NCI-H2196 treated with DMSO at 0.1 percent for 48 hours (cell line): ENCODE measurements around the gene NPIPA3.
"Not testable (repeated sequence)": the region's sequence is repeated elsewhere in the genome, so short reads cannot be mapped to it uniquely, and the experiment has no call there.

Experiments used
- DNase-seq: peaks from one replicate; lab custom pipeline; 2025; ENCODE audit not compliant: unreplicated experiment; lab: John Stamatoyannopoulos, UW

The NPIPA3 gene

DNA sequence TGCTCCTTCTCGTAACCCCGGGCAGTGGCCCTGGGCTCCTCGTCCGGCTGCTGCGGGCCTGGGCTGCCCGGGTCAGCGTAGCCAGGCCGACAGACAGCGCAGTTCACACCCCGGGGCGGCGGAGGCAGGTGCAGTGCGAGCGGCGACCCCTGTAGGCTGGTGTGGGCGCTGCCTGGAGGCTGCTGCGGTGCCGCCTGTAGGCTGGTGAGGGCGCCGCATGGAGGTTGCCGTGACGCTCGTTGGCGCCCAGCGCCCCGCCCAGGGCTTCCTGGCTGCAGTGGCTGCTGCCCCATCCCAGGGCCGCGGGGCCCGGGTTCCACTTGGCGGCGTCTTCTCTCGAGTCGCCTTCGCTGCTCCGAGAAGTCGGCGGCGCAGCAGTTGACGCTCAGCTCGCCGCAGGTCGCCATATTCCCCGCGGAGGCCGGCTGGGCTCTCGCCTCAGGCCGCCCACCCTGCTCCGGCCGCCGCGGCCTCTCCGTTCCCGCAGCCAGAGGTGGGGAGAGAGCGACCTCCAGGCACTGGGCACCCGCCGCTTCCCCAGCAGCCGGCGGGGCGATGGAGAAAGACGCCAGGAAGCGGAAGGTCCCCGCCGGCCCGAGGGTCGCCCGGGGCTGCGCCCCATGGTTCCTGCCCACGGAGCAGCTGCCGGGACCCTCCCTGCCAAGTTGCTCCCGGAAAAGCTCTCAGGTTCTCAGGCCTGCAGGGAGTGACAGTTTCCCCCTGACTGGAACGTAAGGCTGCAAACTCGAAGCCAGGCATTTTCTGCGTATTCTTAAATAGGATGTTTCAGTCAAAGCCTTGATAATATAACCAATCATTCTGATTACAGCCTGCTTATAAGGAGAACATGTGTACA, 39.3 kb downstream of the NPIPA3 start, which contains the start of gene NPIPA2:
TSS of gene NPIPA2 (plus strand) at position 261 of the 856 bp plus-strand sequence. CDS start 5,533 bp downstream, outside the sequence.
- DNase-seq: not testable (repeated sequence)

DNA sequence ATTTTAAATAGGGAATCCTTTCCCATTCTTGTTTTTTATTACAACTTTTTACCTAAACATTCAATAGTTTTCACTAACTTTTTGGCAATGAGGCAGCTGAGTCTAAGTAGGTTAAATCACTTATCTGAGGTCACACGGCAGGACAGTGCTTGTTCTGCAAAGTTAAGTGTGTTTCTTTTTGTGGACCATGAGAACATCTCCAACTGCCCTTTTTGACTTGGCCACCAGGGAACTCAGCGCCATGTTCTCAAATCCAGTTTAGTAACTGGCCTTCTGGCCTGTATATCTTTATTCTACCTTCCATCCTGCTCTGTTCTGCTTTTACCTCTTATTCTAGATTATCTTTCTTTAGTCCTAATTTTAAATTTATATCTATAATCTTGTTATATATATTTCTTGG, 70.4 kb downstream of the NPIPA3 start:
- DNase-seq: not testable (repeated sequence)

DNA sequence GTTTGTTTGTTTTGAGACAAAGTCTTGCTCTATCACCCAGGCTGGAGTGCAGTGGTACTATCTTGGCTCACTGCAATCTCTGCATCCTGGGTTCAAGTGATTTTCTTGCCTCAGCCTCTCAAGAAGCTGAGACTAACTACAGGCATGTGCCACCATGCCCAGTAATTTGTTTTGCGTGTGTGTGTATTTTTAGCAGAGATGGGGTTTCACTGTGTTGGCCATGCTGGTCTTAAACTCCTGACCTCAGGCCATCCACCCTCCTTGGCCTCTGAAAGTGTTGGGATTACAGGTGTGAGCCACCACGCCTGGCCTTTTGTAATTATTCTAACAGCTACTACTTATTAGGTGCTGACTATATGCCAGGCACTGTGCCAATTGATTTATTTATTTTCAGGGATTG, 72.4 kb downstream of the NPIPA3 start:
- not testable (repeated sequence) for DNase-seq
